Kidney (tissue), 14 donors: ENCODE results near the gene TMEM87B. TPM values are rescaled to one million over a fixed set of nuclear protein-coding genes. Genes with fewer than 3 reads are reported as not detected.

Experiments used
- DNase-seq, 5 donors: peaks; one replicate each; pipeline ENCODE4 v3.0.0-alpha.2; 2013 to 2020
- FAIRE-seq: peaks from 2 replicates; lab custom pipeline; 2012; peaks lifted over from hg19 to GRCh38; lab: Jason Lieb, UNC
- H3K27ac ChIP-seq, 2 donors: one replicate each; pipeline ENCODE4 v1.7.0; 2013; ENCODE audit warnings: low read depth in 2 of 2, low read length in 2 of 2, inconsistent platforms in 1 of 2
- H3K27me3 ChIP-seq: one replicate; pipeline ENCODE4 v1.7.1; 2013; ENCODE audit warnings: low read length, inconsistent platforms; ENCODE audit not compliant: control insufficient read depth, insufficient read depth
- H3K36me3 ChIP-seq, 3 donors: one replicate each; pipeline versions ENCODE4 v1.7.0 to v1.7.1; 2013; ENCODE audit warnings: low read length in 3 of 3, control low read depth in 1 of 3, inconsistent platforms in 1 of 3; ENCODE audit not compliant: insufficient read depth in 3 of 3, control insufficient read depth in 2 of 3
- H3K4me1 ChIP-seq, 3 donors: one replicate each; pipeline versions ENCODE4 v1.7.0 to v1.7.1; 2013; ENCODE audit warnings: low read length in 3 of 3, inconsistent platforms in 1 of 3, low read depth in 1 of 3; ENCODE audit not compliant: control insufficient read depth in 2 of 3, insufficient read depth in 2 of 3
- H3K4me3 ChIP-seq, 3 donors: one replicate each; pipeline versions ENCODE4 v1.7.0 to v1.8.1; 2013; ENCODE audit warnings: low read length in 3 of 3, control low read depth in 1 of 3, inconsistent platforms in 1 of 3
- H3K9ac ChIP-seq, 3 donors: one replicate each; pipeline versions ENCODE4 v1.7.0 to v1.7.1; 2013; ENCODE audit warnings: low read length in 3 of 3, control low read depth in 1 of 3, inconsistent platforms in 1 of 3
- H3K9me3 ChIP-seq, 3 donors: one replicate each; pipeline versions ENCODE4 v1.7.0 to v1.7.1; 2013; ENCODE audit warnings: low read length in 3 of 3, control low read depth in 1 of 3, inconsistent platforms in 1 of 3; ENCODE audit not compliant: control insufficient read depth in 2 of 3, insufficient read depth in 1 of 3
- intact Hi-C: fragments of 100-400 bp; cut with DNase I; formaldehyde crosslinking; loops from one replicate; pipeline ENCODE4 v1.11.1; 2022
- polyA plus RNA-seq: library from polyadenylated mRNA; stranded (reverse); fragments of 350-450 nt; fragmentation: Illumina TruSeq; extraction: RNeasy Lipid Tissue Mini Kit (QIAGEN cat#74804); gene quantifications from one replicate; pipeline ENCODE4 v1.2.3, GENCODE V29; 2014; ENCODE audit warnings: low read depth, low replicate concordance; ENCODE audit not compliant: insufficient read depth
- total RNA-seq: library from RNA; stranded (reverse); fragmentation: NEBNext Ultra II Directional; extraction: Animal tissue kit (Norgen Biotek cat#: 25700); gene quantifications from one replicate; pipeline ENCODE4 v1.2.1, GENCODE V29; 2021
- TF ChIP-seq, protein P1 (sequence below): IDR thresholded peaks from 3 replicates; pipeline ENCODE4 v1.5.1; 2012; ENCODE audit warnings: mild to moderate bottlenecking, moderate library complexity, borderline replicate concordance; ENCODE audit not compliant: insufficient read depth; ENCODE audit errors: extremely low read depth
- donor health status: control.
- donor health status: control.
- donor health status: control.
- donor health status: control.
- donor health status: control.
- donor health status: DM: yes; HTN: yes; CAD: no.
- donor health status: Normal renal cell carcinoma (clear cell type).

Gene TMEM87B
- total and polyA plus RNA-seq, 2 donors from 2014 or later = 6.5 to 21.9 TPM

DNA sequence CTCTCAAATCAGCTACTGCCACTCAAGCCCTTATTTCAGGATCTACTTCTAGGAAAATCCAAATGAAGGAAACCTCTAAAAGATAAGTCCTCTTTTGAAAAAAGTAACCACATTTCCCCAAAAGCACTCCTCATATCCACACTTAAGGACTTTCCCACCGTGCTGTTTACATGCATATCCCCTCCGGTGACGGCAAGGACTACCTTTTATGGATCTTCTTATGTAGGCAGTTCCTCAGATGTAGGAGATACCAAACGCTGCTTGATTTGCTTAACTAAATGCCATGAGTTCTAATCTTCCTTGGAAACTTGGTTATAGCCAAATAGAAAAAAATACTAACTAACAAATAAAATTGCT lies 6.9 kb upstream of the TMEM87B start:
- intact Hi-C loops = loop anchor here (5.0 kb wide), 1 partner anchor 151 kb away; the partner anchor contains the start of gene MERTK
- H3K9ac ChIP-seq = no peak overlapping the region
- TF ChIP-seq, protein P1, sequence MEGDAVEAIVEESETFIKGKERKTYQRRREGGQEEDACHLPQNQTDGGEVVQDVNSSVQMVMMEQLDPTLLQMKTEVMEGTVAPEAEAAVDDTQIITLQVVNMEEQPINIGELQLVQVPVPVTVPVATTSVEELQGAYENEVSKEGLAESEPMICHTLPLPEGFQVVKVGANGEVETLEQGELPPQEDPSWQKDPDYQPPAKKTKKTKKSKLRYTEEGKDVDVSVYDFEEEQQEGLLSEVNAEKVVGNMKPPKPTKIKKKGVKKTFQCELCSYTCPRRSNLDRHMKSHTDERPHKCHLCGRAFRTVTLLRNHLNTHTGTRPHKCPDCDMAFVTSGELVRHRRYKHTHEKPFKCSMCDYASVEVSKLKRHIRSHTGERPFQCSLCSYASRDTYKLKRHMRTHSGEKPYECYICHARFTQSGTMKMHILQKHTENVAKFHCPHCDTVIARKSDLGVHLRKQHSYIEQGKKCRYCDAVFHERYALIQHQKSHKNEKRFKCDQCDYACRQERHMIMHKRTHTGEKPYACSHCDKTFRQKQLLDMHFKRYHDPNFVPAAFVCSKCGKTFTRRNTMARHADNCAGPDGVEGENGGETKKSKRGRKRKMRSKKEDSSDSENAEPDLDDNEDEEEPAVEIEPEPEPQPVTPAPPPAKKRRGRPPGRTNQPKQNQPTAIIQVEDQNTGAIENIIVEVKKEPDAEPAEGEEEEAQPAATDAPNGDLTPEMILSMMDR = no peak
- no peak overlapping the region for H3K27ac ChIP-seq
- no peaks in the 10 kb centered on the region for H3K36me3 ChIP-seq
- H3K27me3 ChIP-seq = no peaks in the 10 kb centered on the region
- FAIRE-seq = no peak
- no peaks in the 10 kb centered on the region for H3K4me1 ChIP-seq
- no peak for DNase-seq
- no peak overlapping the region for H3K4me3 ChIP-seq
- H3K9me3 ChIP-seq = no peaks in the 10 kb centered on the region

DNA sequence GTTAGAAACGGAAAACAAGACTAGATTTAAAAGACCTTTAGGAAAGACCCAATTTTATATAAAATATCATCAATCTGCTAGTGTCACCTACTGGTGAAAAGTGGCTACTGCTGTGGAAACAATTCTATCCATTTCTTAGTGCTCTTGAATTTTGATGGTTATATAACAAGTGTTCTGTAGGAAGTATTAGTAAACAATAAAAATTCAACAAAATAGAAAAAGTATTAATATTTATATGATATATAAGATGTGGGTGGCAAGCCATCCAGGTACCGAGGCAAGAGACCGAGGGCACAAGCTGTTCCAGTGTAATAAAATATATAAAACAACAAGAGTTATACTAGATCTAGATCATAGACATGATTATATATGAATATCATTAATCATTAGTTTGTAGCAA lies 6.2 kb upstream of the TMEM87B start:
- Histone ChIP-seq H3K4me3 (no peak overlapping the region), H3K36me3 (no peaks in the 10 kb centered on the region), H3K4me1 (peaks cover 0 to 5% (median 3%) of the 10 kb centered on the region in 3 donors), H3K27ac (no peak overlapping the region), H3K27me3 (no peaks in the 10 kb centered on the region), H3K9ac (no peak overlapping the region), H3K9me3 (no peaks in the 10 kb centered on the region)
- TF ChIP-seq, protein P1 = peak; percentile 95
- intact Hi-C loops = loop anchor here (5.0 kb wide), 1 partner anchor 152 kb away; the partner anchor contains the start of gene MERTK
- FAIRE-seq (peak; percentile 98), DNase-seq (peak in 3 of 5 donors; percentile 44 to 83 (median 78))

DNA sequence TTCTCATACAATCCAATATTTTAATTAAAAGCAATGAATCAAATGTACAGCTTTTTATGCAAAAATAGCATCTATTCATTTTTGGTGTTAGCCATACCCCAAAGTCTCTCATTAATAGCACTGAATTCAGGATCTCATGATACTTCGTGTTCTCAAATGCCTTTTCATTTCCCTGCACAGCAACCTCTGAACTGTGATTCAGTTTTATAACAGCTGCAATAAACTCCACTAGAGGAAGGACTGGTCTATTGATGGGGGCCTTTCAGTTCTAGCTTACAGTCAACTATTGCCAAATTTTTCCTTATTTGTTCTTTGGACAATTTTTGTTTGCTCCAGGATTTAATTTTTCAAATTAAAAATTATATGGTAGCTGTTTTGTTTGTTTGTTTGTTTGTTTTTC lies 4.8 kb upstream of the TMEM87B start:
- DNase-seq (no peak), FAIRE-seq (no peak)
- TF ChIP-seq, protein P1 = no peak
- no peak overlapping the region for H3K27ac ChIP-seq
- no peaks in the 10 kb centered on the region for H3K27me3 ChIP-seq
- intact Hi-C loops = no loop called here
- no peak overlapping the region for H3K9ac ChIP-seq
- no peaks in the 10 kb centered on the region for H3K9me3 ChIP-seq
- H3K4me3 ChIP-seq = no peak overlapping the region
- H3K36me3 ChIP-seq = no peaks in the 10 kb centered on the region
- H3K4me1 ChIP-seq = peaks cover 0 to 6% (median 4%) of the 10 kb centered on the region in 3 donors
